GM12891 (cell line): ENCODE data around the gene JPH4.

ENCODE experiments used
- POLR2A ChIP-seq: IDR thresholded peaks from 2 replicates; pipeline ENCODE4 v1.6.1; 2011; ENCODE audit warnings: low read depth, low read length, control low read depth
- POLR2AphosphoS5 ChIP-seq: IDR thresholded peaks from 2 replicates; pipeline ENCODE4 v1.6.1; 2011; ENCODE audit warnings: low read depth, low read length, control low read depth
- POU2F2 ChIP-seq: IDR thresholded peaks from 2 replicates; pipeline ENCODE4 v1.6.1; 2011; ENCODE audit warnings: low read depth, mild to moderate bottlenecking, control low read depth, low read length, moderate library complexity
- SPI1 ChIP-seq: IDR thresholded peaks from 2 replicates; pipeline ENCODE4 v1.6.1; 2011; ENCODE audit warnings: low read depth, low read length, control low read depth
- TAF1 ChIP-seq: IDR thresholded peaks from 2 replicates; pipeline ENCODE4 v1.6.1; 2011; ENCODE audit warnings: low read depth, low read length, control low read depth

GRCh38 chr14:23548351-23549318, 30.0 kb downstream of the JPH4 start:
- TF ChIP-seq SPI1 = no peak
- no peak for TF ChIP-seq POLR2A
- TF ChIP-seq TAF1 = no peak
- TF ChIP-seq POLR2AphosphoS5 = no peak
- no peak for TF ChIP-seq POU2F2
